NCI-H1436 (cell line): ENCODE measurements around the gene LSAMP.
A peak's percentile ranks its signal among the peaks of the same experiment; 100 is the strongest.
"Not testable (repeated sequence)": the region's sequence is repeated elsewhere in the genome, so short reads cannot be mapped to it uniquely, and the experiment has no call there.

ENCODE experiments used
- DNase-seq: peaks from one replicate; lab custom pipeline; 2025; lab: John Stamatoyannopoulos, UW

Gene LSAMP

DNA sequence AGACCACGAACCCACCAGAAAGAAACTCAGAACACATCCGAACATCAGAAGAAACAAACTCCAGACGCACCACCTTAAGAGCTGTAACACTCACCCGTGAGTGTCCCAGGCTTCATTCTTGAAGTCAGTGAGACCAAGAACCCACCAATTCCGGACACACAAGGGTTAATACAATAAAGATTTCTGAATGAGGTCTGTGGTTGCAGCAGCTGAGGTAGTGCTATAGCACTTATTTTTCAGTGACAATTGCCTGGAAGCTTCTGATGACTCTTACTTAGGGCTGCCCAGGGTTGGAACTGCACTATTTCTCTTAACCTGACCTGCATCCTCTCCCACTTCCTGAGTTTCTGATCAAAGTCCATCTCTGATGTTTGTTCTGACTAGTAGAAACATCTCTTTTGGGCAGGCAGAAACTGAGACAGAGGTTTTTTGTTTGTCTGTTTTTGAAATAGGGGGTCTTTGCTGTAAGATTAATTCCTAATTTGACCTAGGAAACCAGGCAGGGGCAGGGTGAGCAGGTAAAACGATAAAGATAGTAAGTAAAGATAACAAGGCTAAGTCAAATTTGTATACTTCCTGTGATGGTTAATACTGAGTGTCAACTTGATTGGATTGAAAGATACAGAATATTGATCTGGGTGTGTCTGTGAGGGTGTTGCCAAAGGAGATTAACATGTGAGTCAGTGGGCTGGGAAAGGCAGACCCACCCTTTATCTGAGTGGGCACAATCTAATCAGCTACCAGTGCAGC is 652.9 kb downstream of the LSAMP start:
- DNase-seq, result no peak

DNA sequence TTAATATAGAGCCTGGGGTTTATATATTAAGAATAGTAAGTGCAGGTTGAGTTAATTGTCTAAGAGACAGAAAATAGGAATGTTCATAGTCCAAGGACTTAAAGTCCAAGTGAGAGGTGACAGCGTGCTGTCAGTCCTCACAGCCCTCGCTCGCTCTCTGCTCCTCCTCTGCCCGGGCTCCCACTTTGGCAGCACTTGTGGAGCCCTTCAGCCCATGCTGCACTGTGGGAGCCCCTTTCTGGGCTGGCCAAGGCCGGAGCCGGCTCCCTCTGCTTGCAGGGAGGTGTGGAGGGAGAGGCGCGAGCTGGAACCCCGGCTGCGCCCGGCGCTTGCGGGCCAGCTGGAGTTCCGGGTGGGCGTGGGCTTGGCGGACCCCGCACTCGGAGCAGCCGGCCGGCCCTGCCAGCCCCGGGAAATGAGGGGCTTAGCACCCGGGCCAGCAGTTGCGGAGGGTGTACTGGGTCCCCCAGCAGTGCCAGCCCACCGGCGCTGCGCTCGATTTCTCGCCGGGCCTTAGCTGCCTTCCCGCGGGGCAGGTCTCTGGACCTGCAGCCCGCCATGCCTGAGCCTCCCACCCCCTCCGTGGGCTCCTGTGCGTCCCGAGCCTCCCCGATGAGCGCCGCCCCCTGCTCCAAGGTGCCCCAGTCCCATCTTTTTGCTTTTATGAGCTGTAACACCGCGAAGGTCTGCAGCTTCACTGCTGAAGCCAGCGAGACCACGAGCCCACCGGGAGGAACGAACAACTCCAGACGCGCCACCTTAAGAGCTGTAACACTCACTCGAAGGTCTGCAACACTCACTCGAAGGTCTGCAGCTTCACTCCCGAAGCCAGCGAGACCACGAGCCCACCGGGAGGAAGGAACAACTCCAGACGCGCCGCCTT is 653.8 kb downstream of the LSAMP start:
- not testable (repeated sequence) for DNase-seq

DNA sequence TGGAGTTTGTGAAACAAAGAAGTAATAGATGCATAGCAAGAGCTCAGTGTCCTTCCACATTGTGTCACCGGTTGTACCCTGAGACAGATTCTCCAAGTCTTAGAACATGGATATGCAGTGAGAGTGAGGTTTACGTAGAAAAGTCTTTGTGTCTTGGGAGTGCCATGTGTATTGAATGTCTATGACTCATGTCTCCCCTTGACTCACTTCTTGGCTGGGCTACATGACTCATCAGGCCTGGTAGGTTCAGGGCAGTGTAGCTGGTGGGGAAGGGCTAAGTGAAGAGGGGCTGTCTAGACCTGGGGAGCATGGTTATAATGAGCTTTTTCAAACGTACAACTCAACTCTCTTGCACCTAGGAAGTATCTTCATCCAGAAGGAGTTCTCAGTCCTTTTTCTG is 654.5 kb downstream of the LSAMP start:
- no peak for DNase-seq

- no peak for DNase-seq
Measured at GRCh38 chr3:115789481-115789880, 655.8 kb downstream of the LSAMP start.

GRCh38 chr3:115788921-115789470 is 656.3 kb downstream of the LSAMP start:
- no peak for DNase-seq

- DNase-seq, result no peak
Measured at GRCh38 chr3:115787818-115788217, 657.5 kb downstream of the LSAMP start.

- no peak for DNase-seq
Measured at GRCh38 chr3:115785782-115786181, 659.5 kb downstream of the LSAMP start.

DNA sequence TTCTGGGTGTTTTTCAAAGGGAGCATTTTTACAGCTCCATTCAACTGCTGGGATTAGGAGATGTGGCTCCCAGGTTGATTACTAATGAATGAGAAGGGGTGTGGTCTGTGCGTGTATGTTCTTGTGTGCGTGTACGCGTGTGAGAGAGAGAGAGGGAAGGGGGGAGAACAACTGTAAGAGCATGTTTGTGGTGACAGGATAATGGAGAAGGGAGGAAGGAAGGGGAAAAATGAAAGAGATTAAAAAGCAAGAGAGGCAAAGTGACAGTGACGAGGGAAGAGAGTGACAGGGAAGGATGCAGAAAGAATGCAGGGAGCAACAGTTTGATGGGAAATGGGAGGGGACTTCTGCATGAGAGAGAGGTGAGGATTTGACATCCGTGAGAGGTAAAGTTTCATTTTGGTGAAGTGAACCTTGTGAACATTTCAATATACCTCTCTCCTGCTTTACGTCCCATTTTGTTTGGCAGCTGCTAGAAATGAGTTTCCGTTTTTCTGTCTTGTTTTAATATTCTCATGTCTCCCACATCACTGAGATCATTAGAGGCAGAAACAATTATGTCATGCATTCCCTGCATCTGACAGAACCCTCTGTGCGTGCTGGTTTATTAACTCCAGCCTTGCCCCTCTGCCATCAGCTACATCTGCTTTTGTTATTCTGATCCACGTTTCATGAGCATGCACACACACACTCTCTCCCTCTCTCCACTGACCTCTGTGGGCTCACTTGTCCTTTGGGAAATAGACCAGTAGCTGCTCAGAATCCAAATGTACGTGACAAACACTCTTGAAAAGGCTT is 660.3 kb downstream of the LSAMP start:
- no peak for DNase-seq

GRCh38 chr3:115783938-115784738 is 661.1 kb downstream of the LSAMP start:
- DNase-seq, result peak; percentile 98

- DNase-seq, result not testable (repeated sequence)
Measured at GRCh38 chr3:115783426-115783825, 661.9 kb downstream of the LSAMP start.

GRCh38 chr3:115779011-115779410 is 666.3 kb downstream of the LSAMP start:
- DNase-seq, result no peak

- no peak for DNase-seq
Measured at GRCh38 chr3:115772951-115773350, 672.3 kb downstream of the LSAMP start.

DNA sequence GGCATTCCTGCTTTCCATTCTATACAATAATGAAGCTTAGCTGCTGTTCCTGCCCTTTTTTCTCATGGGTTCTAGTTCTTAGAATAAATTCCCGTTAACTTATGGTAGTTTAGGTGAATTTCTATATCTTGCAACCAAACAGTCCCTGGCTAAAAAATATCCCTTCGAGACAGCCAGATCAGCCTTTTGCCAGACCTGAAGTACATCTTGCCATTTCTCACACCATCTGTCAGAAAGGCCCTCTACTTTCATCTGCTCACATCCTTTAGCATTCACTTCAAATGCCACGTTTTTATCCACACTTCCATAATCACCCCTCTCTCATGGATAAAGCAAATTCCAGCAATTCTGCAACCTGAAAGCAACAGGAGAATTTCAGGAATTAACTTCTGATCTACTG is 676.6 kb downstream of the LSAMP start:
- no peak for DNase-seq

GRCh38 chr3:115766587-115767482 is 678.5 kb downstream of the LSAMP start:
- no peak for DNase-seq

GRCh38 chr3:115761927-115762305 is 683.4 kb downstream of the LSAMP start:
- DNase-seq, result no peak

DNA sequence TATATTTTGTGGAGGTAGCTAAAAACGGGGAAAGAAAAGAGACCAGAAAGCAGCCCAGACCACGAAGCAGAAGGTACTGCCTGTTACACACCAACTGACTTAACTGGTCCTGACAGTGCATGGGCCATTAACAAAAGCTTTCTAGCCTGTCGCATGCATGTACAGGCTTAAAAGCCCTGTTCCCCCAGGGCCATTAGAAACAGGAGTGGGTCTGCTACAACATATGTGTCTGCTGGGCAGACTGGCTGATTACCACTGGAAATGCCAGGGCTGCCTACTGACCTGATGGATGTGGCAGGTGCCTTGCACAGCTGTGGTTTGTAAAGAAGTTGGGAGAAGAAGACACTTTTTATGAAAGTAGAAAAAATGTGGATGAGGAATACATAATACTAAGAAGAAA is 684.6 kb downstream of the LSAMP start:
- no peak for DNase-seq

DNA sequence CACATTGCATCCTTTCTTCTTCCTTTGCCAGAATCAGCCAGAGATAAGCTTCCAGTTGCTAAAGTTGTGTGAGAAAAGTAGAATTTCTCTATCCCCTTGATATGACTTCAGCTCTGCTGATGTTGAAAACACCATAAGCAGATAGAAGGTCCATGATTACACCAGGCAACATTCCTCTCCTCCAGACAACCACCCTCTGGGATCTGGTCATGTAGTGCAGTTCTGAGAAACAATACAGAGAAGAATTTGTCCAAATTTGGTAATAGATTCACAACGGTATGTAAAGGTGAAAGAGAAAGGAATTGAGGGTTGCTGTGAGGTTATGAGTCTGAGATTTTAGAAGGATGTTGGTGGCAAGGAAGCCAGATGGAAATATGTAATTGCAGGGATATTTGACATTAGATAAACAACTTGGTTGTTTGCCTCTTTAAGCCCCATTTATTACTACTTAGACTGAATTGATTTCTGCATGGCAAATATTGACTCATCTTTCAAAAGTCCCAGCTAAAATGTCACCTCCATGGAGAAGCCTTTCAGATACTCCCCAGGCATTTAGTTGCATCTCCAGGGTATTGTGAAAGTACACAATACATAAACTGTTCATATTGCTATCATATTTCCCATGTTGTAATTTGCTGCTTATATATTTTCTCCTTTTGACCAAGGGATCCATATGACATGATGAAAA is 687.1 kb downstream of the LSAMP start:
- DNase-seq, result peak; percentile 34

DNA sequence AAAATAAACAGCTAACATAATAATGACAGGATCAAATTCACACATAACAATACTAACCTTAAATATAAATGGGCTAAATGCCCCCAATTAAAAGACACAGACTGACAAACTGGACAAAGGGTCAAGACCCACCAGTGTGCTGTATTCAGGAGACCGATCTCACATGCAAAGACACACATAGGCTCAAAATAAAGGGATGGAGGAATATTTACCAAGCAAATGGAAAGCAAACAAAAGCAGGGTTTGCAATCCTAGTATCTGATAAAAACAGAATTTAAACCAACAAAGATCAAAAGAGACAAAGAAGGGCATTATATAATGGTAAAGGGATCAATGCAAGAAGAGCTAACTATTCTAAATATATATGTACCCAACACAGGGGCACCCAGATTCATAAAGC is 692.3 kb downstream of the LSAMP start:
- not testable (repeated sequence) for DNase-seq
